ENCODE results near the gene NRDC. TPM values are rescaled to one million over a fixed set of nuclear protein-coding genes. Genes with fewer than 3 reads are reported as not detected.
"Not testable (repeated sequence)": the region's sequence is repeated elsewhere in the genome, so short reads cannot be mapped to it uniquely, and the experiment has no call there.

Gene NRDC
- total and polyA plus RNA-seq, 2 experiments from 2014 or later, result 51.3 to 113 TPM

- H3K27ac ChIP-seq, result no peak overlapping the region
- TF ChIP-seq CTCF (IDR thresholded peaks at IDR 0.05; ENCODE audit: low read depth, low read length), result no peak
- H3K4me1 ChIP-seq (ENCODE audit: low read depth), result no peaks in the 10 kb centered on the region
- no peaks in the 10 kb centered on the region for H3K9me3 ChIP-seq (ENCODE audit: low read depth)
- no peak overlapping the region for H3K4me3 ChIP-seq
- no peaks in the 10 kb centered on the region for H3K27me3 ChIP-seq
- DNase-seq (ENCODE audit: low read depth in 1 of 2, low spot score in 1 of 2), result no peak
- no peaks in the 10 kb centered on the region for H3K36me3 ChIP-seq
These were observed 22.6 kb upstream of the NRDC start for GRCh38 chr1:51901151-51901550.

DNA sequence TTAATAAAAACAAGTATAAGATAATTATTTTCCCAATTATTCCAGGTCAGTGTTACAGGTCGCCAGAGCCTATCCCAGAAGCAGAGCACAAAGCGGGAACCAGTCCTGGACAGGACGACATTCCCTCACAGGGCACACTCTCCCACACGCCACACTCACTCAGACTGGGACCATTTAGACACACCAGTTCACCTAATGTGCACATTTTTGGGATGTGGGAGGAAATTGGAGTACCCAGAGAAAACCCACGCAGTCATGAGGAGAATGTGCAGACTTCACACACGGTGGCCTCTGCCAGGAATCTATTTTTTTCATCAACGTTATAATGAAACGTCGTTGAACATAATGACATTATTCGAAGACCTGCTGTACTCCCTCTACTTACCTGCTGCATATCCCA is 20.5 kb upstream of the NRDC start:
- no peaks in the 10 kb centered on the region for H3K9me3 ChIP-seq (ENCODE audit: low read depth)
- no peak overlapping the region for H3K27ac ChIP-seq
- H3K36me3 ChIP-seq, result no peaks in the 10 kb centered on the region
- TF ChIP-seq CTCF (IDR thresholded peaks at IDR 0.05; ENCODE audit: low read depth, low read length), result no peak
- no peaks in the 10 kb centered on the region for H3K4me1 ChIP-seq (ENCODE audit: low read depth)
- H3K4me3 ChIP-seq, result no peak overlapping the region
- H3K27me3 ChIP-seq, result peaks cover 7% of the 10 kb centered on the region
- DNase-seq (ENCODE audit: low read depth in 1 of 2, low spot score in 1 of 2), result no peak

DNA sequence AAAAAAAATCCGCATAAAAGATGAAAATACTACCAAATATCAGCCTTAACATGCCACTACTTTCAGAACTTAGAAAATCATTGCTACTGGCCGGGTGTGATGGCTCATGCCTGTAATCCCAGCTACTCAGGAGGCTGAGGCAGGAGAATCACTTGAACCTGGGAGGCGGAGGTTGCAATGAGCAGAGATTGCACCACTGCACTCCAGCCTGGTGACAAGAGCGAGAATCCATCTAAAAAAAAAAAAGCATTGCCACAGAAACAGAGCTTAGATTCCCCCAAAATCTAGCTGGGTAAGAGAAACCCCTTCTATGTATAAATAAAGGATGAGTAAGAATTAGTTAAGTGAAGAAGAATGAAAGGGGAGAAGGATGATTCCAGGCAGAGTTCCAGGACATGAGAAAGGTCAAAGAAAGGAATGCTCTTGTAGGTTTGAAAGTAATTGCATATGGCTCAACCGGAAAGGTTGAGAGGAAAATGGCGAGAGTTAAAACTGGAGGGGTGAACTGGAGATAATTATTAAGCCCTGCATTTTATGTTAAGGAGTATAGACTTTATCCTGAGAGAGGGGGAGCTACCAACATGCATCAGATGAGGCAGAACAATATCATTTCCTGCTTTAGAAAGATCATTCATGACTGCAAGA is 19.7 kb upstream of the NRDC start:
- no peaks in the 10 kb centered on the region for H3K4me1 ChIP-seq (ENCODE audit: low read depth)
- no peak overlapping the region for H3K4me3 ChIP-seq
- TF ChIP-seq CTCF (IDR thresholded peaks at IDR 0.05; ENCODE audit: low read depth, low read length), result no peak
- H3K9me3 ChIP-seq (ENCODE audit: low read depth), result no peaks in the 10 kb centered on the region
- no peak overlapping the region for H3K27ac ChIP-seq
- H3K36me3 ChIP-seq, result no peaks in the 10 kb centered on the region
- peak in 1 of 2 donors; percentile 77 for DNase-seq (ENCODE audit: low read depth in 1 of 2, low spot score in 1 of 2)
- peaks cover 7% of the 10 kb centered on the region for H3K27me3 ChIP-seq

DNA sequence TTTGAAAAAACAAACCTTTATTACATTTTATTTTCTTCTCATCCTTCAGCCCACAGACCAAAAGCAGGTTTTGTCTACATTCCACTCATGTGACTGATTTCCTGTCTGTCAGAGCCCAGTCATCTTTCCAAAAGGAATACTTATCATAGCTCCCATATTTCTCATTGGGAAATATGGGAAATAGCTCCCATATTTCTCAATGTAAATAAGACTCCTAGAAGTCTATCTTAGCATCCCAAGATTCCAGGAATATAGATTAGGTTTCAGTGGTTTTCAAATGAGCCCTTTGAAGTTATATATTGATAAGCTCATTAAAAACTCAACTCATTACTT is 19.1 kb upstream of the NRDC start:
- Histone ChIP-seq H3K27ac (no peak overlapping the region), H3K4me1 (ENCODE audit: low read depth) (no peaks in the 10 kb centered on the region), H3K36me3 (no peaks in the 10 kb centered on the region), H3K27me3 (peaks cover 7% of the 10 kb centered on the region), H3K4me3 (no peak overlapping the region), H3K9me3 (ENCODE audit: low read depth) (no peaks in the 10 kb centered on the region)
- peak in 1 of 2 donors; percentile 84 for DNase-seq (ENCODE audit: low read depth in 1 of 2, low spot score in 1 of 2)
- no peak for TF ChIP-seq CTCF (IDR thresholded peaks at IDR 0.05; ENCODE audit: low read depth, low read length)

- peaks cover 28% of the 10 kb centered on the region for H3K27me3 ChIP-seq
- not testable (repeated sequence) for H3K4me3 ChIP-seq; H3K36me3 ChIP-seq; H3K4me1 ChIP-seq (ENCODE audit: low read depth); H3K27ac ChIP-seq; H3K9me3 ChIP-seq (ENCODE audit: low read depth); DNase-seq (ENCODE audit: low read depth in 1 of 2, low spot score in 1 of 2)
These were observed 16.2 kb upstream of the NRDC start for GRCh38 chr1:51894748-51895147.

- DNase-seq (ENCODE audit: low read depth in 1 of 2, low spot score in 1 of 2), result no peak
- no peak for TF ChIP-seq CTCF (IDR thresholded peaks at IDR 0.05; ENCODE audit: low read depth, low read length)
- peaks cover 13% of the 10 kb centered on the region for H3K4me1 ChIP-seq (ENCODE audit: low read depth)
These were observed 265 bp downstream of the NRDC start for GRCh38 chr1:51878308-51878615.

More at GRCh38 chr1:51878308-51878615, 265 bp downstream of the NRDC start:
- Histone ChIP-seq H3K27me3 (peaks cover 26% of the 10 kb centered on the region), H3K36me3 (no peaks in the 10 kb centered on the region), H3K27ac (peak overlapping the region; percentile 99), H3K9me3 (ENCODE audit: low read depth) (no peaks in the 10 kb centered on the region), H3K4me3 (peak overlapping the region; percentile 69)

All from cardiac muscle cell (in vitro differentiated cells and primary cell).